Measurements from ENCODE around the gene DOCK7.
"Not testable (repeated sequence)": the region's sequence is repeated elsewhere in the genome, so short reads cannot be mapped to it uniquely, and the experiment has no call there.

DOCK7 gene

GRCh38 chr1:62698161-62698560, 10.0 kb upstream of the DOCK7 start:
- DNase-seq (ENCODE audit: low read depth in 3 of 3): not testable (repeated sequence)

- not testable (repeated sequence) for DNase-seq (ENCODE audit: low read depth in 3 of 3)
Observed at GRCh38 chr1:62694479-62694878, 6.3 kb upstream of the DOCK7 start.

GRCh38 chr1:62693123-62693522, 4.9 kb upstream of the DOCK7 start:
- DNase-seq (ENCODE audit: low read depth in 3 of 3): no peak

- DNase-seq (ENCODE audit: low read depth in 3 of 3): no peak
Observed at GRCh38 chr1:62691062-62691844, 3.1 kb upstream of the DOCK7 start.

- DNase-seq (ENCODE audit: low read depth in 3 of 3): no peak
Observed at GRCh38 chr1:62689524-62689923, 1.3 kb upstream of the DOCK7 start.

- DNase-seq (ENCODE audit: low read depth in 3 of 3): no peak
Observed at GRCh38 chr1:62688687-62689085, 500 bp upstream of the DOCK7 start.

GRCh38 chr1:62687421-62687902, 724 bp downstream of the DOCK7 start:
- peak in 2 of 3 experiments; percentile 0 to 25 for DNase-seq (ENCODE audit: low read depth in 3 of 3)

GRCh38 chr1:62686822-62687221, 1.4 kb downstream of the DOCK7 start:
- DNase-seq (ENCODE audit: low read depth in 3 of 3): no peak

- no peak for DNase-seq (ENCODE audit: low read depth in 3 of 3)
Observed at GRCh38 chr1:62685431-62685859, 2.7 kb downstream of the DOCK7 start.

- no peak for DNase-seq (ENCODE audit: low read depth in 3 of 3)
Observed at GRCh38 chr1:62682531-62682930, 5.7 kb downstream of the DOCK7 start.

- not testable (repeated sequence) for DNase-seq (ENCODE audit: low read depth in 3 of 3)
Observed at GRCh38 chr1:62680992-62681391, 7.2 kb downstream of the DOCK7 start.

GRCh38 chr1:62677822-62678221, 10.4 kb downstream of the DOCK7 start:
- not testable (repeated sequence) for DNase-seq (ENCODE audit: low read depth in 3 of 3)

- no peak for DNase-seq (ENCODE audit: low read depth in 3 of 3)
Observed at GRCh38 chr1:62676611-62677356, 11.4 kb downstream of the DOCK7 start.

- no peak for DNase-seq (ENCODE audit: low read depth in 3 of 3)
Observed at GRCh38 chr1:62673629-62674028, 14.6 kb downstream of the DOCK7 start.

GRCh38 chr1:62672029-62672428, 16.2 kb downstream of the DOCK7 start:
- DNase-seq (ENCODE audit: low read depth in 3 of 3): no peak

GRCh38 chr1:62654744-62655143, 33.4 kb downstream of the DOCK7 start:
- DNase-seq (ENCODE audit: low read depth in 3 of 3): no peak

- DNase-seq (ENCODE audit: low read depth in 3 of 3): no peak
Observed at GRCh38 chr1:62652387-62652786, 35.8 kb downstream of the DOCK7 start.

- DNase-seq (ENCODE audit: low read depth in 3 of 3): no peak
Observed at GRCh38 chr1:62643283-62643682, 44.9 kb downstream of the DOCK7 start.

- no peak for DNase-seq (ENCODE audit: low read depth in 3 of 3)
Observed at GRCh38 chr1:62637392-62638105, 50.6 kb downstream of the DOCK7 start.

- no peak for DNase-seq (ENCODE audit: low read depth in 3 of 3)
Observed at GRCh38 chr1:62628506-62628905, 59.7 kb downstream of the DOCK7 start.

- no peak for DNase-seq (ENCODE audit: low read depth in 3 of 3)
Observed at GRCh38 chr1:62625415-62625814, 62.8 kb downstream of the DOCK7 start.

GRCh38 chr1:62621907-62622306, 66.3 kb downstream of the DOCK7 start:
- DNase-seq (ENCODE audit: low read depth in 3 of 3): no peak
